Endometrium (tissue), 2 donors: Measurements from ENCODE around the gene IFNW1.
"Not testable (repeated sequence)": the region's sequence is repeated elsewhere in the genome, so short reads cannot be mapped to it uniquely, and the experiment has no call there.

Experiments used
- FAIRE-seq: peaks from 2 replicates; lab custom pipeline; 2012; peaks lifted over from hg19 to GRCh38; lab: Jason Lieb, UNC
- donor health status: control.
- donor health status: control.

IFNW1 gene

DNA sequence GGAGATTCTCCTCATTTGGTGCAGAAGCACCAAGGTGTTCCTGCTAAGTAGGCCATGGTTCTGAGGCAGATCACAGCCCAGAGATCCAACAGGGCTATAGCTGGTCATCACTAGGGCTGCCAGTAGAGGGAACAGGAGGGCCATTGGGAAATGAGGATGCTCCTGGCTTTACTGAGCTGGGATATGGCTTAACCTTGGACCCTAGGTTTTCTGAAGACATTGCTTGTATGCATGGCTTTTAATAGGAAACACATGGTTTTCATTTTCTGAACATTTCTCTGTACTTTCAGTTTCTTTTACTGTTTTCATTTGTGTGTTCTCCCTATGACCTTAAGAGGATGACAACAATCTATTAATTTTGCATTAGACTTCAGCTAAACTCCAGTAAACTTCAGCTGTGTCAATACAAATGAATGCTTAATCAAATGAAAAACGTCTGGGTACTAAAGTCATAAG, at the start of gene IFNW1:
IFNW1 (minus strand) TSS at position 406 of the 456 bp plus-strand sequence; CDS start at position 144, 262 bp downstream.
- FAIRE-seq = peak; percentile 77

DNA sequence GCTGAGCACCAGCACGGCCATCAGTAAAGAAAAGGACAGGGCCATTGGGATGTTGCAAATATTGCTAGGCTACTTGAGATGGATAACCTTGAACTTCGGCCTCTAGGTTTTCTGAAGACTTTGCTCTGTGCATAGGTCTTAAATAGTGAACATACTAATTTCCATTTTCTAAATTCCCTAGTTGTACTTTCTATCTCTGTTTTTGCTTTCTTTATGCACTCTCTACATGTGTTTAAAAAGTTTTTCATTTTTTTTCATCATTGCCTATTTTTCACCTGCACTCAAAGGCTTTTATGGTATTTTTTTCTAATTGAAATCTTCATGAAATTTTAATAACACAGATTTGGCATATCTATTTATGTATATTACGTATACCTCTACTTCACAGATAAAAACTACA, 45.9 kb upstream of the IFNW1 start, which contains the start of gene IFNA4:
IFNA4 (minus strand) TSS at position 101 of the 400 bp plus-strand sequence; CDS start at position 45, 56 bp downstream.
- FAIRE-seq = not testable (repeated sequence)

DNA sequence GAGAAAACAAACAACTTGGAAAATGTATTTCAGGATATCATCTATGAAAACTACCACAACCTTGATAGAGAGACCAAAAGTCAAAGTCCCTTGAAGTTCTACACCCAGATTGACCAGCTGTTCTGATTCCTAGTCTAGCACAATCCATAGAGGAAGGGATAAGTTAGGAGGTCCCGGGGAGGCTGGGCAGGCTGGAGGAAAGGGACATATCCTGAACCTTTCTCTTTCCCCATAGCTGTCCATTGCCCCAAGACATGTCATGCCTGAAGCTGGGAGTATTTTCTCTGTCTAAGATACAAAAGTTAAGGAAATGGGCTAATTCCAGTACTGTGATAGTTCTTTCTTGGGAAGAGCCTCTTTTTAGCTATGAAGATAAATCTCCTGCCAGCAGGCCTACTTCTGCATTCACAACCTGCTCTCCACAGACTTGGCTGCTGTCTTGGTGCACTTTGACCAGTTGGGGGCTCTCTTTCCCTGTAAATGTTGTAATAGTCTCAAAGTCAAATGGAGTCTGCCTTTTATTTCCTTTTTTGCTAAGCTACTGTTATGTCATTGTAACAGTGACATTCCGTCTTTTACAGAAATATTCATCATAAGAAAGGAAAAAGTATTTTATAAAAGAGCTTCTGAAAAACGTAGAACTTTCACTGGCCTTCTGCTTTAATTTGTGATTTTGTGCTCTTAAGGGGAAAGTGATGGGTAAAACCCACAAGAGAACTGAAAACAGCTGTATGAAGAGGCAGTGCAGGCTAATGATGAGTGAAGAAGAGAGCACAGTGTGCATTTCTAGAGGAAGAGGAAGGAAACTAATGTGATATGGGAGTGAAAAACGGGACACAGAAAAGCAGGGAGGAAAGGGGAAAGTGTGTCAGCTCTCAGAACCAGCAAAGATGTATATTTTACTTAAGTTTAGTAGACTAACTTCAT, 41.4 kb upstream of the IFNW1 start:
- FAIRE-seq = not testable (repeated sequence)

DNA sequence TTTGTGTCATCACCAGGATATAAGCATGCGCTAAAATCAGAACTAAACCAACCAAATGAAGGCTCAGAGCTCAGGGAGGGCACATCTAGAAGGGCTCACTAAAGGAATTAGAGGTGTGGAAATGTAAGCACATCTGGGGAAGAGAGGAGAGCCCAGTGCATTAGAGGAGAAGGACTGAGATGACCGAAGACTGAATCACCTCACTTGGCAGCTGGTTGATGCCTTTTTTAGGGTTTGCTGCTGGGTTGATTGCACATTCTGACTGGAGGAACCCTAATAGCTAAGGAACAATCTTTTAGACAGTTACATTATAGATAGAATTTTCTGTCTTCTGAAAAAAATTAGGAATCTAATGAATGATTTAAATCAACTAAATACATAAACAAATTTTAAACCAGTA, 33.0 kb upstream of the IFNW1 start:
- FAIRE-seq = no peak

DNA sequence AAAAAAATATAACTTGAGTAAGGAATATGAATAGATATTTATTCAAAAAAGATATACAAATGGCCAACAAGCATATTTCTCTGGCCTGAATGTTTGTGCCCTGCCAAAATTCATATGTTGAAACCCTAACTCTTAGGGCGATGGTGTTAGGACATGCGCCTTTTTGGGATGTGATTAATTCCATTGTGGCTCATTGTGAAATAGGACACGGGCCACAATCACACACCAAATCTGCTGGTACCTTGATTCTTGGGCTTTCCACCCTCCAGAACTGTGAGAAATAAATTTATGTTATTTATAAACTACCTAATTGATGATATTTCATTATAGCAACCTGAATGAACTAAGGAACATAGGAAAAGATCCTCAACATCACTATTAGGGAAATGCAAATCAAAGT, 30.5 kb upstream of the IFNW1 start:
- no peak for FAIRE-seq

DNA sequence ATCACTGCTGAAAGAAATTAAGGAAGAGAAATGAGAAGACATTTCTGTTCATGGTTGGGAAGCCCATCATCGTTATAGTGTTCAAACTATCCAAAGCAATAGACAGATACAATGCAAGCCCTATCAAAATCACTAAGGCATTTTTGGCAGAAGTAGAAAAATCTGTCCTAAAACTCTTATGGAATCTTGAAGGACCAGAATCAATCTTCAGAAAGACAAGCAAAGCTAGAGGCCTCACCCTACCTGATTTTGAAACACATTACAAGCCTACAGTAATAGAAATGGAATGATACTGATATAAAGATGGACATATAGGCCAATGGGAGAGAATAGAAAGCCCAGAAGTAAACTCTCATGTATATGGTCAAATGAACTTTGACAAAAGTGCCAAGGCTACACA, 29.7 kb upstream of the IFNW1 start:
- FAIRE-seq = no peak

DNA sequence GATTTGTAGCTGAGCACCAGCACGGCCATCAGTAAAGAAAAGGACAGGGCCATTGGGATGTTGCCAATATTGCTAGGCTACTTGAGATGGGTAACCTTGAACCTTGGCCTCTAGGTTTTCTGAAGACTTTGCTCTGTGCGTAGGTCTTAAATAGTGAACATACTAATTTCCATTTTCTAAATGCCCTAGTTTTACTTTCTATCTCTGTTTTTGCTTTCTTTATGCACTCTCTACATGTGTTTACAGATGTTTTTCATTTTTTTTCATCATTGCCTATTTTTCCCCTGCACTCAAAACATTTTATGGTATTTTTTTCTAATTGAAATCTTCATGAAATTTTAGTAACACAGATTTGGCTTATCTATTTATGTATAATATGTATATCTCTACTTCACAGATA, 24.9 kb upstream of the IFNW1 start, which contains the start of gene IFNA21:
IFNA21 (minus strand) TSS at position 101 of the 400 bp plus-strand sequence; CDS start at position 53, 48 bp downstream.
- FAIRE-seq = not testable (repeated sequence)

DNA sequence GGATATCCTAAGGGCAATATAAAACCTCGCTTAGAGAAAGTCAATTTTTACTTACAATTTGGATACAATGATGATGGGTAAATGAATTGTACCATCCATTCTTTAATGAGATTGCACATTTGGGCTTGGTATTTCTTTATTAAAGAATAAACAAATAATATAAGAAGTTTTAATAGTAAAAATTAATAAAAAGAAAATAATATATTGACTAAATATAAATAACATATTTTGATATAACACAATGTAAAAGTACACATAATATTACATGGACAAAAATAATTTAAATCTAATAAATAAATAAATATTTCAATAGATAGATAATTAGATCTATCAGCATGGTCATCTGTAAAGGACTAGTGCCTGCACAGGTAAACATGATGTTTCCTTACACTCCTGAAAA, 23.9 kb upstream of the IFNW1 start:
- FAIRE-seq = peak; percentile 91

DNA sequence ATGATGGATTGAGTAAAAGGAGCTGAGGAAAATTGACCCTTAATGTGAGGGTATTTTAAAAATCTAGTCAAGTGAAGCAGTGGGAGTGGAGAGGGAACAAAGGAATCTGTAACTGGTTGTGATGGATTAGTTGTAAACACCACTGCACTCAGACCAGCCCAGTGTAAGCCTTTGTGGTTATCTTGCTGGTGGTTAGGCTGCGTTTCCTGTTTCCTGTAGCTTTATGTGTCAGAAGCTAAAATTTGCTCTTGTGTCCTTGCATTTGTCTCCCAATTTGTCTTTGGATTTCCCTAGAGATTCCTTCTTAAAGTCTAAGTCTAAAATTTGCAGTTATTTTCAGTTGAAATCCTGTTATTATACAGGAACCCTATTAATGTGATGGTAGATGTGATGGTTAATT, 18.5 kb upstream of the IFNW1 start:
- no peak for FAIRE-seq

DNA sequence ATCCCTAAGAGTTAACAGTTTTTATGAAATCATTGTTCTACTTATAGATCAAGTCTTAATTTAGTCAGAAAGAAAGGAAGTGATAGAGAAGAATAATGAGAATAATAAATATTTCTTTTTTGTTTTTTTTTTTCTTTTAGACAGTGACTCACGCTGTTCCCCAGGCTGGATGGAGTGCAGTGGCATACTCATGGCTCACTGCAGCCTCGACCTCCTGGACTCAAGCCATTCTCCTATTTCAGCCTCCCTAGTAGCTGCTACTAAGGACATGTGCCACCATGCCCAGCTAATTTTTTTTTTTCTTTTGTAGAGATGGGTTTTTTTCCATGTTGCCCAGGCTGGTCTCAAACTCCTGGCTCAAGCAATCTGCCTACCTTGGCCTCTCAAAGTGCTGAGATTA, 13.9 kb upstream of the IFNW1 start:
- no peak for FAIRE-seq

DNA sequence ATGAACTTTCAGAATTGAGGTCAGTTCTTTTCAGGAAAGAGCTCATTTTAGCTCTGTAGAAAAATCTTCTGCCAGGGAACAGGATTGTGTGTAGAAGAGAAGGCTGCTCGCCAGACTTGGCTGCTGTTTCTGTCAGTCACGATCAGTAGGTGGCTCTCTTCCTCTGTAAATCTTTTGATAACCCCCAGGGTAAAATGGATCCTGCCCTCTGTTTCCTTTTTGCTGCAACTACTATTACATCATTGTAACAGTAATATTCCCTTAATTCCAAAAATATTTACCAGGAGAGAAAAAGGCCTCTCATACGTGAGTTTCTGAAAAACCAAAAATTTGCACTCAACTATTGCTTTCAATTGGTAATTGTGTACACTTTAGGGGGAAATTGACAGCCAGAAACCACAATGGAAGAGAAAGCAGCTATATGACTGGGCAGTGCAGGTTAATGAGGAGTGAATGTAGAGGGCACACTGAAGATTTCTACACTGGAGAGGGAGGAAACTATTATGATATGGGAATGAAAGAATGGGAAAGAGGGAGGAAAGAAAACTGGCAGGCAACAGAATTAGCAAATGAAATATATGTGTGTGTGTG, 12.5 kb upstream of the IFNW1 start:
- no peak for FAIRE-seq

DNA sequence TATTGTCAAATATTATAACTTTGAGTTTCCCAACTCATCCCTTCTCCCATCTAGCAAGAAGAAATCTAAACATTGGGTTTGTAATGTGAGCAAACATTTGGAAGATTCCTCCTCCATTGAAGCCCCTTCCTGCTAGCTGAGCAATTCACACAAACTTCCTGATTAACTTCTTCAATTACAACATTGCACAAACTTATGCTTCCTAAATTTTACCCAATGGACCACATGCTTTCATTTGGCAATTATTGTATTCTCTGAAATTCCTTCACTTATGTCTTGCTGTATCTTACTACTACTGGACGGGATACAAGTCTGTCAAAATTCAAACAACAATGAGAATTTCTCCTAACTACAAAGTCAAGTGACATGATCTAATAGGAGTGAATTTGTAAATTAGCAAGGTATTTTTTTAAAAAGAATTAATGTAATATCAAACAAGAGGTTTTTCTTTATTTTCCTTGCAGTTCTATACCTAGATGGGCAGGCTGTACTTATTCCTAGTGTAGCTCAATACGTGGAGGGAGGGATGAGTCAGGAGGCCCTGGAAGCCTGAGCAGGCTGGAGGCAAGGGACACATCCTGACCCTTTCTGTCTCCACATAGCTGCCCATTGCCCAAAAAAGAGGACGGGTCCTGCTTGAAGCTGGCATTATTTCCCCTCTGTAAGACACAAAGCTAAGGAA, 11.8 kb upstream of the IFNW1 start:
- no peak for FAIRE-seq

DNA sequence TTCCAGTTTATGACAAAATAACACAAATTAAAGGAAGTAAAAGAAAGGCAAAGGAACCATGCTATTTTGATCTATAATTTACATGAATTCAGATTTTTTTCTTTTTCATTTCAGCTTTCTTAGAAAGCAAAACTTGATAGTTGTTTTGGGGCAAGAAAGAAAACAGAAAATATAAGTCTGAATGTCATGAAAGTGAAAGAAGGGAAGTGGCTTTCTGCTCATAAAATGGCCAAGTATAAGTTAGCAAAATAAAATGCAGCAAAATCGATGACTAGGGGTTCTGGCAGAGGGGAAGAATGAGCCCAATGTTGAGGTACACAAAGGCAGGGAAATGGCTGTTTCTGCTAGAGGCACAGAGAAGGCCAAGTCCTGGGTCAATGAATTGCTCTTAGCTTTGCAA, 3.0 kb upstream of the IFNW1 start:
- FAIRE-seq = no peak

DNA sequence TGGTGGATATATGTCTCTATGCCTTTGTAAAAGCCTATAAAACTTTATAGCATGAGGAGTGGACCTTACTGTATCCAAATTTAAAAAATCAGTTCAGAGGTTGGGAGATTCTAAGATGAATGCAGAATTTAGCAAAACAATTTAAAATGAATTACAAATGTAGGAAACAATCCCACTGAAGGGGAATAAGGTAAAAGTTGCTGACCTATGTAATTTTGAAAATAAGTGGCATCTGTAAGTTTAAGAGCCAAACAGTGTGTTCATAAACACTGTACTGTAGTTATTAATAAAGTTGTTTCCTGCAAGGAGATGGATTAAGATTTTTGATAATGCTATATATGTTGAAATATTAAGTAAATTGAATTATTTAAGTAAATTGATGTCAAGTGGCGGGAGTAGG, 4.6 kb downstream of the IFNW1 start:
- peak; percentile 18 for FAIRE-seq

DNA sequence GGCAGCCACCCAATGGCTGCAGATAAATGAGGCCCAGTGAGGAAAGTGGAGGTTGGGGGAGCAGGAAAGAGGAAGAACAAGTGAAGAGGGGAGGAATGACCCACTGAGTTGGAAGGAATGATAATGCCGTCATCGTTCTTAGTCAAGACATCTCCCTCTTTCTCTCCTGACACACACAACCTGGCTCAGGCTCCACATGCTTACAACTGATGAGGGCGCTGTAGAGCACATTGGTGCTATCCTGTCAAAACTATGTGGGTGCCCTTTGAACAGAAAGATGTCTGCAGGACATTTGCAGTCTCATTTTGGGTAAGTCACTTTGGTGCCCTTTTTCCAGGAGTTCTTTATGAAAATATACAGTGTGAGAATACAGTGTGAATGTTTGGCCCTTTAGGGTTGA, 5.9 kb downstream of the IFNW1 start:
- no peak for FAIRE-seq

DNA sequence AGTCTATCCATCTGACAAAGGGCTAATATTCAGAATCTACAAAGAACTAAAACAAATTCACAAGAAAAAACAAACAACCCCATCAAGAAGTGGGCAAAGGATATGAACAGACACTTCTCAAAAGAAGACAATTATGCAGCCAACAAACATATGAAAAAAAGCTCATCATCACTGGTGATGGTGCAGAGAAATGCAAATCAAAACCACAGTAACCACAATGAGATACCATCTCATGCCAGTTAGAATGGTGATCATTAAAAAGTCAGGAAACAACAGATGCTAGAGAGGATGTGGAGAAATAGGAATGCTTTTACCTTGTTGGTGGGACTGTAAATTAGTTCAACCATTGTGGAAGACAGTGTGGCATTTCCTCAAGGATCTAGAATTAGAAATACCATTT, 13.4 kb downstream of the IFNW1 start:
- not testable (repeated sequence) for FAIRE-seq

DNA sequence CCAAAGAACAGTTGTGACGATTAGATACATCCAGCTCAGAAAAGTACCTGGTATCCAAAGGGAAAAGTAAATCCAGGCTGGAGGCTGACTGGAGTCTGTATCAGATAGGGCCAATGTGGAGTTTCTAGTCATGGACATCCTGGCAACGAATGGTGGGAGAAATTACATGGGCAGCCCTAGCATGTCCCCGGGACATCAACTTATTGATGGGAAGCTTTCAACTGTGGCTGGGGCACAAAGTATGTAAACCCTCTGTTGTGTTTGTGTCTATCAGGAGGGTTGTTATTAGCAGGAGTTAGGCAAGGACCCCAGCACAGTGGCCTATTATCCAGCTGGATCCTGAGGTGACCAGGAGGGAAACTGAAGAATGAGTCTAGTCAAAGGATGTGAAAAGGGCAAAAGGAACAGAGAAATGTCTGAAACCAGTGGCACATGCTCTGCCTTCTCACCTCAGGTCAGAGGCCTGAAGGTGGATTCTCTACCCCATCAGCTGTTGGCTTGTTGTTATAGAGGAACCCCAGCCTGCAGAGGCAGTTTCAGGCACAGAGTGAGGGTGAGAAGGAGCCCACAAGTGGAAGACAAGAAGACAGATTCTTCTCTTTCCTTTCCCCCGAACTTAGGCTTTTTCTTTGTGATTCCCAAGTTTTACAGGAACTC, 19.9 kb downstream of the IFNW1 start:
- no peak for FAIRE-seq

DNA sequence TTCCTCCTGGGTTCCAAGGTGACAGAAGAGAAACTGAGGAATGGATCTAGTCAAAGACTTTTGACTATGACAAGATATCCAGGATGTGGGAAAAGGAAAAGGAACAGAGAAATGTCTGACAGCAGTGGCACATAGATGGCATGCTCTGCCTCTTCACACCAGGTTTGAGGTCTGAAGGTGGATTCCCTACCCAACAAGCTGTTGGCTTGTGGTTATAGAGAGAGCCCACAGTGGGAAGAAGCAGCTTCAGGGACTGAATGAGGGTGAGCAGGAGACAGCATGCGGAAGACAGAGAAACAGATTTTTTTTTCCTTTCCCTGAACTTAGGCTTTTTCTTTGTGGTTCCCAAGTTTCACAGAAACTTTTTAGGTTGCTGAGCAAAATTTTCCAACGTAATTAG, 20.6 kb downstream of the IFNW1 start:
- FAIRE-seq = no peak

DNA sequence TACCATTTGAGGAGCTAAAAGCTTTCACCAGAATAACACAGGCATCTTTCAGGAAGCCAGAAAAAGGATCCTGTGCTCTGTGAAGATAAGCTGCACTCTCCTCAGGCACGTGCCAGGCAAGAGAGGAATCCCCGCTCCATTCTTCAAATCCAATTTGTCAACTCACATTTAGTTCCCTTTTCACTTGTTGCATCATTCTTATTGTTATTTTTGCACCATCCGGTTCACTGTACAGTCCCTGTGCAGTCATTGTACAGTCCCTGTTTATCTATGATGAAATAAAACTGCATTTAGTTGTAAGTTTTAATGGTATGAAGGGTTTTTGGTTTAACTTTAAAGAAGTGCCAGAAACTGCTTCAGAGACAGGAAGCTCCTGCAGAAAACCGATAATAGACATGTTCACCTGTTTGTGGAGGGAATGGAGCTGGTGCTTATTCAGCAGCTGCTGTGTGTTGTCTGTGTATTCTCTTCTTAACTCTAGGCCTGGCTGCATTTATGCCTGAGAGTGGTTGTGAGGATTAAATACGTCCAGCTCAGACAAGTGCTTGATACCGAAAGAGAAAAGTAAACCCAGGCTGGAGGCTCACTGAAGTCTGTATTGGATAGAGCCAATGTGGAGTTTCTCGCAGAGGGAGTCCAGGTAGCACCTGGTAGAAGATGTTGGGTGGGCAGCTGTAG, 22.4 kb downstream of the IFNW1 start:
- no peak for FAIRE-seq

DNA sequence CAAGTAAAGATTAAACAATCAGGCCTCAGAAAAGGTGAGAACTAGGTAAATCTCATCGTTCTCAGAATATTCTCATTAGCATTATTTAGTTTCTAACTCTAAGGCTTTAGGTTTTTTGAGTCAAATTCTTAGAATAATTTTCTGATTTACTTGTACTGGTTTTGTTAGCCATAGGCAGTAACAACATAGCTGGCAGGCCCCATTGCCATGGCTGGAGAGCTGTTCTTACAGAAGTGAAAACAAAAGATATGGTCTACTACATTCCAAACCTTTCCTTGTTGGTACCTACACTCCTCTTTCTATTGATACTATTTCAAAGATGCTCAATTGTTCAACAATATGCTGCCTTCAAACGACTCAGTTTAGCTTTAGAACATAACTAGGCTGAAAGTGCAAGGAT, 27.3 kb downstream of the IFNW1 start:
- no peak for FAIRE-seq
